Left forelimb (tissue), 1 donor: ENCODE results near the gene VTI1A.
"Not testable (repeated sequence)": the region's sequence is repeated elsewhere in the genome, so short reads cannot be mapped to it uniquely, and the experiment has no call there.

Experiments
- DNase-seq: peaks from one replicate; pipeline ENCODE4 v3.0.0-alpha.2; 2018; ENCODE audit warnings: low spot score

The VTI1A gene

GRCh38 chr10:112446855-112447619 lies at the start of gene VTI1A, which contains the start of gene ZDHHC6:
VTI1A (plus strand) TSS chr10:112447215; CDS start chr10:112447374, 159 bp downstream.
ZDHHC6 (minus strand) TSS chr10:112446914; CDS start chr10:112445436, 1,478 bp downstream.
- DNase-seq: peak; percentile 92

- DNase-seq: no peak
These were observed 49.4 kb upstream of the VTI1A start for GRCh38 chr10:112397592-112397991.

GRCh38 chr10:112402917-112403316 lies 44.1 kb upstream of the VTI1A start:
- no peak for DNase-seq

- no peak for DNase-seq
These were observed 42.4 kb upstream of the VTI1A start for GRCh38 chr10:112404617-112405016.

GRCh38 chr10:112406806-112407205 lies 40.2 kb upstream of the VTI1A start:
- not testable (repeated sequence) for DNase-seq

- no peak for DNase-seq
These were observed 39.3 kb upstream of the VTI1A start for GRCh38 chr10:112407696-112408095.

GRCh38 chr10:112409299-112409698 lies 37.7 kb upstream of the VTI1A start:
- DNase-seq: no peak

- no peak for DNase-seq
These were observed 37.3 kb upstream of the VTI1A start for GRCh38 chr10:112409755-112410154.

- DNase-seq: no peak
These were observed 34.3 kb upstream of the VTI1A start for GRCh38 chr10:112412696-112413095.

- no peak for DNase-seq
These were observed 25.3 kb upstream of the VTI1A start for GRCh38 chr10:112421731-112422130.

- DNase-seq: no peak
These were observed 22.4 kb upstream of the VTI1A start for GRCh38 chr10:112424651-112425050.

GRCh38 chr10:112426111-112426510 lies 20.9 kb upstream of the VTI1A start:
- DNase-seq: no peak

- DNase-seq: no peak
These were observed 17.9 kb upstream of the VTI1A start for GRCh38 chr10:112429147-112429546.

- no peak for DNase-seq
These were observed 17.3 kb upstream of the VTI1A start for GRCh38 chr10:112429654-112430230.

- no peak for DNase-seq
These were observed 13.9 kb upstream of the VTI1A start for GRCh38 chr10:112433136-112433535.

- no peak for DNase-seq
These were observed 11.9 kb upstream of the VTI1A start for GRCh38 chr10:112434988-112435619.

- DNase-seq: no peak
These were observed 8.7 kb upstream of the VTI1A start for GRCh38 chr10:112438356-112438755.

- DNase-seq: no peak
These were observed 5.5 kb upstream of the VTI1A start for GRCh38 chr10:112441520-112441919.

GRCh38 chr10:112442063-112442462 lies 5.0 kb upstream of the VTI1A start:
- no peak for DNase-seq

- no peak for DNase-seq
These were observed 760 bp upstream of the VTI1A start for GRCh38 chr10:112446055-112446854.

- no peak for DNase-seq
These were observed 559 bp downstream of the VTI1A start for GRCh38 chr10:112447620-112447928.

- no peak for DNase-seq
These were observed 1.9 kb downstream of the VTI1A start for GRCh38 chr10:112448888-112449287.
